Uterus (tissue), 4 donors: Measurements from ENCODE around the gene FAM53B. TPM values are rescaled to one million over a fixed set of nuclear protein-coding genes. Genes with fewer than 3 reads are reported as not detected.
A peak's percentile ranks its signal among the peaks of the same experiment; 100 is the strongest.

ENCODE experiments used
- DNase-seq, 2 donors: peaks; one replicate each; pipeline ENCODE4 v3.0.0-alpha.2; 2019 to 2020
- H3K27ac ChIP-seq, 2 donors: fragments of 200-600 bp; sonication (generic); 1 replicate in 1 of 2; 2 replicates in 1 of 2; pipeline ENCODE4 v1.5.1; 2016 to 2018
- H3K27me3 ChIP-seq, 2 donors: fragments of 200-600 bp; sonication (generic); one replicate each; pipeline ENCODE4 v1.5.1; 2018 to 2019; ENCODE audit warnings: control low read depth in 1 of 2
- H3K36me3 ChIP-seq, 2 donors: fragments of 200-600 bp; sonication (generic); one replicate each; pipeline ENCODE4 v1.5.1; 2019; ENCODE audit warnings: control low read depth in 1 of 2
- H3K4me1 ChIP-seq, 2 donors: fragments of 200-600 bp; sonication (generic); one replicate each; pipeline ENCODE4 v1.5.1; 2018 to 2019; ENCODE audit warnings: control low read depth in 1 of 2
- H3K4me3 ChIP-seq, 2 donors: fragments of 200-600 bp; sonication (generic); 1 replicate in 1 of 2; 2 replicates in 1 of 2; pipeline ENCODE4 v1.5.1; 2018 to 2019; ENCODE audit warnings: mild to moderate bottlenecking in 1 of 2
- H3K9me3 ChIP-seq, 2 donors: fragments of 200-600 bp; sonication (generic); one replicate each; pipeline ENCODE4 v1.5.1; 2019; ENCODE audit warnings: control low read depth in 1 of 2
- POLR2A ChIP-seq, 2 donors: fragments of 450-650 bp; IDR thresholded peaks; one replicate each; pipeline ENCODE4 v1.6.1; 2016; ENCODE audit warnings: antibody characterized with exemption in 2 of 2, mild to moderate bottlenecking in 1 of 2, moderate library complexity in 1 of 2
- intact Hi-C: fragments of 100-400 bp; cut with DNase I; formaldehyde crosslinking; loops from one replicate; pipeline ENCODE4 v1.15.1; 2023; ENCODE audit warnings: low total_unique reads
- total RNA-seq, 4 donors: library from RNA; depleted of rRNA in 3 of 4; stranded (reverse); fragments of >200 nt in 3 of 4; gene quantifications; one replicate each; pipeline versions ENCODE4 v1.1.0 to v1.2.4, GENCODE V29; 2014 to 2023
- TF ChIP-seq, protein P1 (sequence below), 4 experiments: fragments of 200-600 bp in 2 of 4; fragments of 450-650 bp in 2 of 4; sonication (generic) in 2 of 4; IDR thresholded peaks; one replicate each; pipeline ENCODE4 v1.5.1; 2016 to 2019; ENCODE audit warnings: antibody characterized with exemption in 4 of 4, mild to moderate bottlenecking in 2 of 4, moderate library complexity in 1 of 4
- donor health status: DM: yes; HTN: yes; CAD: no.

Gene FAM53B
- total RNA-seq, 4 donors from 2014 or later: 10.9 to 94.3 (median 67.8) TPM

DNA sequence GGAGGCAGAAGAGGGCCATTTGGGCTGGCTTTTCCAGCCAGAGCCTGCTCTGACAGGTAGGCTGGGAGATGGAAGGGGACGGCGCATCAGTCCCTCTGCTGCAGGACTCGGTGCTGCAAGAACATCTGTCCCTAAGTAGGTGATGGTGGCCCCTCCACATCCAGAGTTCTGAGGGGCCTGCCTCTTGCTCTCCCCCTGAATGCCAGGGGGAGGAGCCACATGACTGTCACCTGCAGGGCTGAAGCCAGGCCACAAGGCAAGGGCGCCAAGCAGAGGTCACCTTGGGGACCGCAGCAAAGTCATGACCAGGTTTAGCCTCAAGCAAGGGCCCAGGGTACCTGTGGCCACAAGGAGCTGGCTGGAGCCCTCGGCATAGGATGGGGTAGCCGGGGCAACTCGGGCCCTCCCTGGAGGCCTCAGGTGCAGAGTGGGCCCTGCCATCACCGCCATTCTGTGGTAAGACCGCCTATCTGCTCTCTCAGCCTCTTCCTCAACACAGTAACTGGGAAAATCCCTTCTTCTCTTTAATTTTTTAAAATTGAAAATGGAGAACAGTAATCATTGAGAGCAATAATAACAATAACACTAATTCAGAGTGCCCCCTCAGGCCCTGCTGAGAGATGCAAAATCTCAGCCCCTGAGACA lies 99.3 kb downstream of the FAM53B start:
- TF ChIP-seq, protein P1, sequence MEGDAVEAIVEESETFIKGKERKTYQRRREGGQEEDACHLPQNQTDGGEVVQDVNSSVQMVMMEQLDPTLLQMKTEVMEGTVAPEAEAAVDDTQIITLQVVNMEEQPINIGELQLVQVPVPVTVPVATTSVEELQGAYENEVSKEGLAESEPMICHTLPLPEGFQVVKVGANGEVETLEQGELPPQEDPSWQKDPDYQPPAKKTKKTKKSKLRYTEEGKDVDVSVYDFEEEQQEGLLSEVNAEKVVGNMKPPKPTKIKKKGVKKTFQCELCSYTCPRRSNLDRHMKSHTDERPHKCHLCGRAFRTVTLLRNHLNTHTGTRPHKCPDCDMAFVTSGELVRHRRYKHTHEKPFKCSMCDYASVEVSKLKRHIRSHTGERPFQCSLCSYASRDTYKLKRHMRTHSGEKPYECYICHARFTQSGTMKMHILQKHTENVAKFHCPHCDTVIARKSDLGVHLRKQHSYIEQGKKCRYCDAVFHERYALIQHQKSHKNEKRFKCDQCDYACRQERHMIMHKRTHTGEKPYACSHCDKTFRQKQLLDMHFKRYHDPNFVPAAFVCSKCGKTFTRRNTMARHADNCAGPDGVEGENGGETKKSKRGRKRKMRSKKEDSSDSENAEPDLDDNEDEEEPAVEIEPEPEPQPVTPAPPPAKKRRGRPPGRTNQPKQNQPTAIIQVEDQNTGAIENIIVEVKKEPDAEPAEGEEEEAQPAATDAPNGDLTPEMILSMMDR (IDR thresholded peaks at IDR 0.05): no peak
- no peak for TF ChIP-seq POLR2A (IDR thresholded peaks at IDR 0.05)
- Histone ChIP-seq H3K9me3 (no peaks in the 10 kb centered on the region), H3K27ac (peak overlapping the region; percentile 74 to 84), H3K4me1 (peaks cover 28 to 62% of the 10 kb centered on the region in 2 donors), H3K27me3 (no peaks in the 10 kb centered on the region), H3K4me3 (no peak overlapping the region), H3K36me3 (no peaks in the 10 kb centered on the region)
- no peak for DNase-seq
- intact Hi-C loops: no loop called here

DNA sequence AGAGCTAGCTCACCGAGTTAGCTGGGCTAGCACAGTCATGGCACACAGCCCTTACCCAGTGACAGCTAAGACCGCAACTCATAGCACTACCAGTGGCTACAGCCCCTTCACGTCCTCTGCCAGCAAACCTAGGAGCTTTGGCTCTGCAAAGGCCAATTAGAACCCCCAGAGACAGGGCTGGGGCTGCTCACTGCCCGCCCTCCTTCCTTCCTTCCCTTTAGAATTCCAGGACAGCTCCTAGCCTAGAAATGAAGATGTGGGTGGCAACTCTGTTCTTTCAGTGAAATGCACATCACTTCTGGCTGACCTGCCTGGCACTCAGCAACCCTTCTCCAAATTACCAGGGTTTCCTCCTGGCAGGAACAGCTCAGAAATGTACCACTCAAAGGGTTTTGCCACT lies 99.9 kb downstream of the FAM53B start:
- H3K4me3 ChIP-seq: no peak overlapping the region
- intact Hi-C loops: no loop called here
- H3K27ac ChIP-seq: peak overlapping the region in 1 of 2 donors; percentile 84
- no peaks in the 10 kb centered on the region for H3K27me3 ChIP-seq
- H3K4me1 ChIP-seq: peaks cover 28 to 55% of the 10 kb centered on the region in 2 donors
- H3K9me3 ChIP-seq: no peaks in the 10 kb centered on the region
- no peak for DNase-seq
- no peak for TF ChIP-seq POLR2A (IDR thresholded peaks at IDR 0.05)
- TF ChIP-seq, protein P1 (IDR thresholded peaks at IDR 0.05): no peak
- no peaks in the 10 kb centered on the region for H3K36me3 ChIP-seq

DNA sequence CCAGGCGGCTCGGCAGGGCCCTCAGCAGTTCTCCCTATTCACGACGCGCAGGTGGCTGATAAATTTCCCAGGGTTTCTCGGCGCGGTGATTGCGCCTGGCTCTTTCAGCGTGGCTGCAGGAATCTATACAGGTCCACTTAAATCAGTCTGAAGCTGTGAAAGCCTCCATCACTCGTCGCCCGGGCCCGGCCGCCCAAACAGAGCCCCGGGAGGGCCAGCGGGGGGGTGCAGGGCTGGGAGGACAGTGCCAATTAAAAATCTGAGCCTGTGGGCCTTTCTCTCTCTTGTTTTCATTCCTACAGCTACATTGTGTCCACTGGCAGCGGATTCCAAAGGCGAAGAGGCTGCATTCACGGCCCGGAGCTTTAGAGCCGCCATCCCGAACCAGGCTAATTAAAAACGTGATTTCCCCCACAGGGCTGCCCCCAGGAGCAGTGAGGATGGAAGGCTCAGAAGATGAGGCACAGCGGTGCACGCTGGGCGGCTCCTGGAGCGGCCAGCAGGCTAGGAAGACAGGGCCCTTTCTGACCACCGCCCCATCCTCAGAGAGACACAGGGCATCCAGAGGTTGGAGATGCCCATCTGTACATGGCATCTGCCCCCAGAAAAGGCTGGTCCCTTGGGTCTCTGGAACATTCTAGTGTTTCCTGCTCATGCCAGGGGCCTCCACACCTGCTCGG lies 100.7 kb downstream of the FAM53B start:
- TF ChIP-seq POLR2A (IDR thresholded peaks at IDR 0.05): no peak
- TF ChIP-seq, protein P1 (IDR thresholded peaks at IDR 0.05): no peak
- Histone ChIP-seq H3K27ac (peak overlapping the region in 1 of 2 donors; percentile 50), H3K4me3 (no peak overlapping the region), H3K4me1 (peaks cover 21 to 50% of the 10 kb centered on the region in 2 donors), H3K36me3 (no peaks in the 10 kb centered on the region), H3K9me3 (no peaks in the 10 kb centered on the region), H3K27me3 (no peaks in the 10 kb centered on the region)
- intact Hi-C loops: no loop called here
- no peak for DNase-seq

GRCh38 chr10:124642088-124642710 lies 102.0 kb downstream of the FAM53B start:
- no peak overlapping the region for H3K4me3 ChIP-seq
- DNase-seq: no peak
- H3K27me3 ChIP-seq: no peaks in the 10 kb centered on the region
- peak overlapping the region; percentile 52 to 78 for H3K27ac ChIP-seq
- H3K9me3 ChIP-seq: no peaks in the 10 kb centered on the region
- H3K36me3 ChIP-seq: no peaks in the 10 kb centered on the region
- intact Hi-C loops: no loop called here
- peaks cover 15 to 37% of the 10 kb centered on the region in 2 donors for H3K4me1 ChIP-seq
- TF ChIP-seq, protein P1 (IDR thresholded peaks at IDR 0.05): no peak
- TF ChIP-seq POLR2A (IDR thresholded peaks at IDR 0.05): no peak
